ENCODE data around the gene NDUFB3.

Gene NDUFB3

GRCh38 chr2:201126308-201127151, 54.7 kb downstream of the NDUFB3 start:
- peak overlapping the region in 2 of 7 experiments; percentile 8 to 13 for H3K4me3 ChIP-seq
- H3K27ac ChIP-seq = peak overlapping the region; percentile 36 to 100 (median 88)

GRCh38 chr2:201127152-201127511, 55.3 kb downstream of the NDUFB3 start:
- peak overlapping the region in 3 of 7 experiments; percentile 8 to 15 (median 13) for H3K4me3 ChIP-seq
- peak overlapping the region; percentile 36 to 100 (median 88) for H3K27ac ChIP-seq

- H3K27ac ChIP-seq = peak overlapping the region; percentile 36 to 100 (median 88)
- H3K4me3 ChIP-seq = peak overlapping the region in 3 of 7 experiments; percentile 8 to 15 (median 13)
Measured at GRCh38 chr2:201127570-201127969, 55.8 kb downstream of the NDUFB3 start.

GRCh38 chr2:201128033-201128432, 56.2 kb downstream of the NDUFB3 start:
- Histone ChIP-seq H3K4me3 (no peak overlapping the region), H3K27ac (peak overlapping the region in 20 of 21 experiments; percentile 36 to 100 (median 88))

GRCh38 chr2:201128933-201129505, 57.2 kb downstream of the NDUFB3 start:
- Histone ChIP-seq H3K4me3 (peak overlapping the region in 1 of 7 experiments; percentile 4), H3K27ac (peak overlapping the region in 20 of 21 experiments; percentile 69 to 100 (median 88))

GRCh38 chr2:201130524-201131186, 58.9 kb downstream of the NDUFB3 start:
- peak overlapping the region in 20 of 21 experiments; percentile 69 to 100 (median 88) for H3K27ac ChIP-seq
- H3K4me3 ChIP-seq = peak overlapping the region in 2 of 7 experiments; percentile 13 to 15

- H3K27ac ChIP-seq = peak overlapping the region in 18 of 21 experiments; percentile 28 to 100 (median 88)
Measured at GRCh38 chr2:201132518-201132917, 60.7 kb downstream of the NDUFB3 start.

More at GRCh38 chr2:201132518-201132917, 60.7 kb downstream of the NDUFB3 start:
- H3K4me3 ChIP-seq = peak overlapping the region in 1 of 7 experiments; percentile 13
